Fibroblast of pulmonary artery (primary cell): Measurements from ENCODE around the gene SEC23IP.
A peak's percentile ranks its signal among the peaks of the same experiment; 100 is the strongest.

Experiments used
- DNase-seq: peaks from one replicate; pipeline ENCODE4 v3.0.0-alpha.2; 2010; ENCODE audit warnings: low read depth
- H3K4me3 ChIP-seq: replicated peaks from 2 replicates; pipeline ENCODE4 v1.5.1; 2011; ENCODE audit warnings: low read depth, mild to moderate bottlenecking, control low read depth, low read length, moderate library complexity
- CTCF ChIP-seq: IDR thresholded peaks from 2 replicates; pipeline ENCODE4 v1.5.1; 2011; ENCODE audit warnings: mild to moderate bottlenecking, control low read depth, low read length, inconsistent platforms; ENCODE audit errors: missing control alignments

The SEC23IP gene

DNA sequence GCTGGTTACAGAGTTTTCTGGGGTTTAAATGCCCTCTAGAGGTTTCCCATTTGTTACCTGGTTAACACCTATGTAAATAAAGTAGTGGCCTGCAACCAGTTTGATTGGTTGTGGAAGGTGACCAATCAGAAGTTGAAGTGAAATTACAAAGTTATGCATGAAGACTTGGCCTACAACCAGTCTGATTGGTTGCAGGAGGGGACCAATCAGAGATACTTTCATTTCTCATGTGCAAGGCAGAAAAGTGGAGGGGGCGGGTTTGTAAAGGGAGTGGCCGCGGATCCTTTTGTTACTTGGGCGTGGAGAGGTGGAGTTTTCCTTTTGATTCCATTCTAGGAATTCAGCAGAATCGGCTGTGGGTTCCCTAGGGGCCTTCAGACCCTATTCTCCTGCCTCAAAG is 80.8 kb downstream of the SEC23IP start:
- no peak overlapping the region for H3K4me3 ChIP-seq
- DNase-seq, result peak; percentile 2
- no peak for TF ChIP-seq CTCF

GRCh38 chr10:119976421-119976820 is 83.9 kb downstream of the SEC23IP start:
- H3K4me3 ChIP-seq, result no peak overlapping the region
- DNase-seq, result no peak
- TF ChIP-seq CTCF, result no peak

DNA sequence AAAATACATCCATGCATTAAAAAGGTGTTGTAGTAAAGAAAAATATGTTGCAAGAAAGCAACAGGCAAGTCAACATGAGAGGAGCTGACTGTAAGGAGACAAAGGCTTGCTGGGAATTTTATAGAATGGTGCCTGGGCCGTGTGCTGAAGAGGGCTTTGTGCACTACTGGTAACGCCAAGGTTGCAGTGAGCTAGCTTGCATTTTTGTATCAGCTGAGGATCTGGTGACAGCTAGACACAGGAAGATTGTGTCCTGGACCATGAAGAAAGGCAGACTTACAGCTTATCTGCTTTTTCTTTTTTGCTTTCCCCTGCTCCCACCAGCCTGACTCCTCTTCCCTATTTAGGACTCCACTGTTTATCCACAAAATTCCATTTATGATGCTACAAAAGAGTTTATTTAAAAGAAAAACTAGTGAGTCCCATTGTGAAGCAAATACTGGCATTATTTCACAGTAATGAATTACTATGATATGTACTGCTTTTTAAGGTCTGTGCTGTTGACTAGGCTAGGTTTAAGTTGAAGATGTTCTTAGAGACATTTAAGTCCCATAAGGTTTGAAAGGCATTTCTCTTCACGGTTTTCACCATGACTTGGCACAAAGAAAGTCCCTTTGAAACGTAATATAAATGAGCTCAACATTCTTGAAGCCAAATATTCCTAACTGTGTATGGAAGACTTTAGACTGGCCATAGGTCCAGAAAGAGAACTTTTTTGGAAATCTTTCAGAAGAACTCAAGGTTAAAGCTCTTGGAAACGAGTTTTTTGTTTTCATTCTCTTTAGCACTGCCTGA is 88.6 kb downstream of the SEC23IP start:
- no peak overlapping the region for H3K4me3 ChIP-seq
- no peak for TF ChIP-seq CTCF
- no peak for DNase-seq

- H3K4me3 ChIP-seq, result no peak overlapping the region
- no peak for TF ChIP-seq CTCF
- no peak for DNase-seq
These were observed 89.3 kb downstream of the SEC23IP start for GRCh38 chr10:119981826-119982225.

- TF ChIP-seq CTCF, result no peak
- DNase-seq, result no peak
- no peak overlapping the region for H3K4me3 ChIP-seq
These were observed 95.8 kb downstream of the SEC23IP start for GRCh38 chr10:119988333-119988732.

DNA sequence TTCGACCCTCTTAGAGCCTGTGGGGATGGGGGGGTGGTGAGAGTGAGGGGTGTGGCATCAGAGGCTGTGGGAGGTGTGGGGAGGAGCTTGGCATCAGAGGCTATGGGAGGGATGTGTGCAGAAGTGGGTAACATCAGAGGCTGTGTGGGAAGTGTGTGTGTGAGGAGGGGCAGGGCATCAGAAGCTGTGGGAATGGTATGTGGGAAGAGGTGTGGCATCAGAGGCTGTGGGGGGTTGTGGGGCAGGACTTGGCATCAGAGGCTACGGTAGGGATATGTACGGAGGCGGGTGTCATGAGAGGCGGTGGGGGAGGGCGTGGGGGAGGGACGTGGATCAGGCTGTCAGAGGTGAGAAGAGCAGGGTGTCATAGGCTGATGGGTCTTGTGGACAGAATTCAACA is 97.4 kb downstream of the SEC23IP start:
- no peak for DNase-seq
- no peak for TF ChIP-seq CTCF
- H3K4me3 ChIP-seq, result no peak overlapping the region

- no peak for DNase-seq
- TF ChIP-seq CTCF, result no peak
- no peak overlapping the region for H3K4me3 ChIP-seq
These were observed 98.5 kb downstream of the SEC23IP start for GRCh38 chr10:119991066-119991465.
